Measurements from ENCODE around the gene TUBGCP6. TPM values are rescaled to one million over a fixed set of nuclear protein-coding genes. Genes with fewer than 3 reads are reported as not detected.
A peak's percentile ranks its signal among the peaks of the same experiment; 100 is the strongest.

Gene TUBGCP6
- total RNA-seq, 4 donors from 2014 or later = 51.5 to 163 (median 111) TPM

- Histone ChIP-seq H3K36me3 (peaks cover 0 to 6% (median 0%) of the 10 kb centered on the region in 3 donors), H3K4me3 (peak overlapping the region; percentile 58 to 87 (median 71)), H3K27ac (peak overlapping the region; percentile 56 to 82 (median 70)), H3K9me3 (no peaks in the 10 kb centered on the region), H3K27me3 (no peaks in the 10 kb centered on the region), H3K4me1 (peaks cover 9 to 46% (median 27%) of the 10 kb centered on the region in 4 donors)
- no peak for DNase-seq
- no peak for TF ChIP-seq CTCF (IDR thresholded peaks at IDR 0.05)
Observed at GRCh38 chr22:50251477-50252081, 6.8 kb upstream of the TUBGCP6 start.

- no peak for TF ChIP-seq CTCF (IDR thresholded peaks at IDR 0.05)
- peak; percentile 23 to 51 for TF ChIP-seq POLR2A (IDR thresholded peaks at IDR 0.05)
- no peaks in the 10 kb centered on the region for H3K9me3 ChIP-seq
- H3K36me3 ChIP-seq = peaks cover 0 to 13% (median 0%) of the 10 kb centered on the region in 3 donors
- DNase-seq = peak; percentile 80 to 93 (median 92)
- H3K4me1 ChIP-seq = peaks cover 9 to 52% (median 30%) of the 10 kb centered on the region in 4 donors
- peak within 1 kb of the TSS; percentile 56 to 82 (median 70) for H3K27ac ChIP-seq
- H3K27me3 ChIP-seq = no peaks in the 10 kb centered on the region
- H3K4me3 ChIP-seq = peak within 1 kb of the TSS; percentile 58 to 87 (median 71)
Observed at GRCh38 chr22:50250555-50251476, 6.0 kb upstream of the TUBGCP6 start, which contains the start of gene HDAC10. Gene HDAC10, minus strand, starts transcription at chr22:50251265. Its CDS starts 233 bp downstream, at chr22:50251032.

- Histone ChIP-seq H3K27ac (peak overlapping the region in 2 of 4 donors; percentile 70 to 82), H3K36me3 (peaks cover 0 to 13% (median 0%) of the 10 kb centered on the region in 3 donors), H3K4me1 (peaks cover 9 to 58% (median 35%) of the 10 kb centered on the region in 4 donors), H3K4me3 (peak overlapping the region; percentile 58 to 87 (median 71)), H3K27me3 (no peaks in the 10 kb centered on the region), H3K9me3 (no peaks in the 10 kb centered on the region)
- DNase-seq = no peak
- TF ChIP-seq POLR2A (IDR thresholded peaks at IDR 0.05) (no peak), CTCF (IDR thresholded peaks at IDR 0.05) (no peak)
Observed at GRCh38 chr22:50250249-50250554, 5.4 kb upstream of the TUBGCP6 start.

- no peak for DNase-seq
- TF ChIP-seq POLR2A (IDR thresholded peaks at IDR 0.05) = no peak
- no peak for TF ChIP-seq CTCF (IDR thresholded peaks at IDR 0.05)
- H3K4me3 ChIP-seq = peak overlapping the region in 2 of 4 donors; percentile 74 to 87
Observed at GRCh38 chr22:50249341-50250248, 4.8 kb upstream of the TUBGCP6 start.

More at GRCh38 chr22:50249341-50250248, 4.8 kb upstream of the TUBGCP6 start:
- no peak overlapping the region for H3K27ac ChIP-seq
- H3K27me3 ChIP-seq = no peaks in the 10 kb centered on the region
- peaks cover 0 to 13% (median 0%) of the 10 kb centered on the region in 3 donors for H3K36me3 ChIP-seq
- no peaks in the 10 kb centered on the region for H3K9me3 ChIP-seq
- H3K4me1 ChIP-seq = peaks cover 9 to 58% (median 35%) of the 10 kb centered on the region in 4 donors
